Esophagus muscularis mucosa (tissue), 4 donors: Measurements from ENCODE around the gene RAD51B. TPM values are rescaled to one million over a fixed set of nuclear protein-coding genes. Genes with fewer than 3 reads are reported as not detected.
A peak's percentile ranks its signal among the peaks of the same experiment; 100 is the strongest.

Experiments used
- DNase-seq: peaks from one replicate; pipeline ENCODE4 v3.0.0-alpha.2; 2017; ENCODE audit errors: extremely low spot score
- H3K27ac ChIP-seq, 4 donors: fragments of 200-600 bp; sonication (generic); replicated peaks in 1 of 4; 1 replicate in 3 of 4; 2 replicates in 1 of 4; pipeline ENCODE4 v1.5.1; 2016 to 2019; ENCODE audit warnings: mild to moderate bottlenecking in 1 of 4
- H3K27me3 ChIP-seq, 4 donors: fragments of 200-600 bp; sonication (generic); one replicate each; pipeline versions ENCODE4 v1.5.1 to v1.6.0; 2016 to 2019
- H3K36me3 ChIP-seq, 4 donors: fragments of 200-600 bp; sonication (generic); one replicate each; pipeline ENCODE4 v1.5.1; 2016 to 2019
- H3K4me1 ChIP-seq, 4 donors: fragments of 200-600 bp; sonication (generic); one replicate each; pipeline ENCODE4 v1.5.1; 2016 to 2019
- H3K4me3 ChIP-seq, 4 donors: fragments of 200-600 bp; sonication (generic); 1 replicate in 2 of 4; 2 replicates in 2 of 4; pipeline ENCODE4 v1.5.1; 2016 to 2019; ENCODE audit warnings: mild to moderate bottlenecking in 4 of 4, moderate library complexity in 1 of 4
- H3K9me3 ChIP-seq, 4 donors: fragments of 200-600 bp; sonication (generic); 1 replicate in 3 of 4; 2 replicates in 1 of 4; pipeline ENCODE4 v1.5.1; 2016 to 2019
- EP300 ChIP-seq: sonication (generic); formaldehyde crosslinking; IDR thresholded peaks from one replicate; pipeline ENCODE4 v1.6.1; 2017; ENCODE audit warnings: antibody characterized with exemption
- POLR2A ChIP-seq: fragments of 450-650 bp; IDR thresholded peaks from one replicate; pipeline ENCODE4 v1.6.1; 2017; ENCODE audit warnings: antibody characterized with exemption, moderate library complexity, mild to moderate bottlenecking, low read depth
- POLR2AphosphoS5 ChIP-seq, 2 donors: sonication (generic); formaldehyde crosslinking; IDR thresholded peaks; one replicate each; pipeline ENCODE4 v1.6.1; 2017; ENCODE audit warnings: antibody characterized with exemption in 2 of 2
- WGBS: methylation state at CpG from one replicate; pipeline ENCODE4 v1.1.5; 2018; 5-methylcytosine and 5-hydroxymethylcytosine counted together
- intact Hi-C: fragments of 100-400 bp; cut with DNase I; formaldehyde crosslinking; loops from one replicate; pipeline ENCODE4 v1.15.1; 2023
- total RNA-seq, 4 donors: library from RNA; depleted of rRNA; stranded (reverse); fragments of >200 nt; gene quantifications; one replicate each; pipeline versions ENCODE4 v1.1.0 to v1.2.1, GENCODE V29; 2016
- TF ChIP-seq, protein P1 (sequence below), 3 experiments: fragments of 200-600 bp in 2 of 3; fragments of 450-650 bp in 1 of 3; sonication (generic) in 2 of 3; IDR thresholded peaks; one replicate each; pipeline ENCODE4 v1.5.1; 2017 to 2019; ENCODE audit warnings: antibody characterized with exemption in 3 of 3, mild to moderate bottlenecking in 2 of 3, moderate library complexity in 1 of 3

The RAD51B gene
- total RNA-seq, 4 donors from 2014 or later = 2.8 to 11.1 (median 5.1) TPM

DNA sequence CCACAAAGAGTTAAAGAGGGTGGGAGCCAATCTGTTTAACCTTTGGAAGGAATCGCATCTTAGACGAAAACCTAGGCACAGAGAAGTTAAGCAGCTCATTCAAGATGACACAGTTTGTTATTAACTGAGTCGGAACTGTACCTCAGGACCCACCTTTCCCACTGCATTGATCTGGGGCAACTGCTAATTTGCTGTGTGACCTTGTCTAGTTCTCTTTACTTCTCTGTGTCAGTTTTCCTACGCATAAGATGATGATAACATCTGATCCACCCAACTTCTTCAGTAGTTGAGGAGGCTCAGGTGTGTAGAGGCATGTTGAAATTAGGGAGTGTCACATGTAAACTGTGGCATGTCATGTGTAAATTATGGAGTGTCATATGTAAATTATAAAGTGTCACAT, 787.1 kb downstream of the RAD51B start:
- Histone ChIP-seq H3K9me3 (no peaks in the 10 kb centered on the region), H3K27me3 (no peaks in the 10 kb centered on the region), H3K27ac (peak overlapping the region; percentile 66 to 77 (median 72)), H3K36me3 (no peaks in the 10 kb centered on the region), H3K4me3 (no peak overlapping the region), H3K4me1 (peaks cover 22 to 41% (median 33%) of the 10 kb centered on the region in 4 donors)
- 93% methylated on average over 4 of the region's 4 CpGs for WGBS
- TF ChIP-seq EP300 = no peak
- no peak for TF ChIP-seq POLR2A
- no peak for TF ChIP-seq POLR2AphosphoS5 (IDR thresholded peaks at IDR 0.05)
- TF ChIP-seq, protein P1, sequence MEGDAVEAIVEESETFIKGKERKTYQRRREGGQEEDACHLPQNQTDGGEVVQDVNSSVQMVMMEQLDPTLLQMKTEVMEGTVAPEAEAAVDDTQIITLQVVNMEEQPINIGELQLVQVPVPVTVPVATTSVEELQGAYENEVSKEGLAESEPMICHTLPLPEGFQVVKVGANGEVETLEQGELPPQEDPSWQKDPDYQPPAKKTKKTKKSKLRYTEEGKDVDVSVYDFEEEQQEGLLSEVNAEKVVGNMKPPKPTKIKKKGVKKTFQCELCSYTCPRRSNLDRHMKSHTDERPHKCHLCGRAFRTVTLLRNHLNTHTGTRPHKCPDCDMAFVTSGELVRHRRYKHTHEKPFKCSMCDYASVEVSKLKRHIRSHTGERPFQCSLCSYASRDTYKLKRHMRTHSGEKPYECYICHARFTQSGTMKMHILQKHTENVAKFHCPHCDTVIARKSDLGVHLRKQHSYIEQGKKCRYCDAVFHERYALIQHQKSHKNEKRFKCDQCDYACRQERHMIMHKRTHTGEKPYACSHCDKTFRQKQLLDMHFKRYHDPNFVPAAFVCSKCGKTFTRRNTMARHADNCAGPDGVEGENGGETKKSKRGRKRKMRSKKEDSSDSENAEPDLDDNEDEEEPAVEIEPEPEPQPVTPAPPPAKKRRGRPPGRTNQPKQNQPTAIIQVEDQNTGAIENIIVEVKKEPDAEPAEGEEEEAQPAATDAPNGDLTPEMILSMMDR (IDR thresholded peaks at IDR 0.05) = no peak
- no peak for DNase-seq
- intact Hi-C loops = no loop called here

DNA sequence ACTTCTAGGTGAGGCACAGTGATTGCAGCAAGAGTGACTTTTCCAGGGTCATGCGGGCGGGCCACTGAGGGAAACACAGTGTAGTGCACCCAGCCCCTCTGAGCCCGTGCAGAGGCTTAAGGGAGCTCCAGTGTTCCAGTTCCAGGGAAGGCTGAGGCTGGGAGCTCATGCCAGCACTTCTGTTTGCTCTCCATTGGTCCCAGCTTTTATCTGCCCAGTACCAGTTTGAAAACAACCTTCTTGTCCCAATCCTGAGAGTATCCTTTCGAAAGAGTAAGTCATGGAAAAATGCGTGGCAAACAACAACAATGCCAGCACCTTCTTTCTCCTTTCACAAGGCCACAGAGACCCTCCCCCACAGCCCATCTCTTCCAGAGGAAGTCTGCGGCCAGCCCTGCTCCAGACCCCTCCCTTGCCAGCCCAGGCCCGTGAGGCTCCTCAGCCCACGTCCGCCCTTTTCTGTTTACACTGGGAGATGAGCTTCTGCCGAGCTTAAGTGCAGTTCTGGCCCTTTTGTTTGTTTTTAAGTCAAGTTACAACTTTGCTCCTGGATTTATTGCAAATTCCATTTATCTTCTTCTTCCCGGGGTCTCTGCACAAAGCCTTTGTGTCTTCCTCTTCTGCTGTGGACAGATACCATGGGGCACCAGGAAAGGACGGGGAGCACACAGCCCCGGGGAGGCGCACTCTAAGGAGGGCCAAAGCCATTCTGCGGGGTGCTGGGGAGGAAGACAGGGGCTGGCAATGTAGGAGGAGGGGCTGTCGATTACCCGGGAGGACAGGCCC, 787.7 kb downstream of the RAD51B start:
- DNase-seq = no peak
- Histone ChIP-seq H3K36me3 (no peaks in the 10 kb centered on the region), H3K4me3 (no peak overlapping the region), H3K27ac (peak overlapping the region; percentile 66 to 77 (median 72)), H3K9me3 (no peaks in the 10 kb centered on the region), H3K4me1 (peaks cover 23 to 47% (median 37%) of the 10 kb centered on the region in 4 donors), H3K27me3 (no peaks in the 10 kb centered on the region)
- intact Hi-C loops = no loop called here
- WGBS = 35% methylated on average over 17 of the region's 17 CpGs
- TF ChIP-seq EP300 = no peak
- TF ChIP-seq POLR2A = no peak
- TF ChIP-seq POLR2AphosphoS5 (IDR thresholded peaks at IDR 0.05) = peak in 1 of 2 donors; percentile 12
- TF ChIP-seq, protein P1 (IDR thresholded peaks at IDR 0.05) = no peak

DNA sequence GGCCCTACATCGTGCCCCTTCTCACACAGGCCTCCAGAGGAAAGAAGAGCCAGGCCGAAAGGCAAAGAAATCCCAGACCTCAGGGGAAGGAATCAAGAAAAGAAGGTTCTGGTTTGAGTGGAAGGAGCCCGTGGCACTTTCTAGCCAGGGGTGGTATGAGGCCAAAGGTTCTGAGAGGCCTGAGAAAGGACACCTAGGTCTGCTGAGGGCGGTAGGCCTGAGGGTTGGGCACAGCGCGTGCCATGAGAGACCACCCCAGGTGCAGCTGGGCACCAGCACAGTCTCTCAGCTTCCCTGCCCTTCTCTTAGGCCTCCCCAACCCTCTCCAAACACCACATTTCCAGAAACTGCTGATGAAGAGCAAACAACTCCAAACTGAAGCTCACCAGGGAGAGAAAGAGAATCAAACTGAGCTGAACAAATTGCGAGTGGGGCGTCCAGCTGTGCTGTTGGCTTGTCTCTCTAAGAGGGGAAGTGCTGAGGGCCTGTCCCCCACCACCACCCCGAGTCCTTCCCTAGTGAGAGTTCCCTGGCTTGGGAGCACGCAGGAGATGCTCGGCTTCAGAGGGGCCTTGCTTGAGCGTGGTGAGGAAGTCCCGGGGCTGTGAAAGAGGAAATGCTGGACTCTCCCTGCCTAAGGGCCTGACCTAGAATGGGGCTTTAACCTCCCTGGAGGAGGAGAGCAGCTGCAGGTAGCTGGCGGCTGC, 788.4 kb downstream of the RAD51B start:
- Histone ChIP-seq H3K27ac (peak overlapping the region; percentile 66 to 77 (median 72)), H3K4me3 (no peak overlapping the region), H3K9me3 (no peaks in the 10 kb centered on the region), H3K4me1 (peaks cover 23 to 48% (median 37%) of the 10 kb centered on the region in 4 donors), H3K36me3 (no peaks in the 10 kb centered on the region), H3K27me3 (no peaks in the 10 kb centered on the region)
- 54% methylated on average over 12 of the region's 14 CpGs for WGBS
- no peak for DNase-seq
- intact Hi-C loops = no loop called here
- TF ChIP-seq POLR2AphosphoS5 (IDR thresholded peaks at IDR 0.05) = no peak
- TF ChIP-seq EP300 = no peak
- TF ChIP-seq, protein P1 (IDR thresholded peaks at IDR 0.05) = no peak
- TF ChIP-seq POLR2A = no peak

DNA sequence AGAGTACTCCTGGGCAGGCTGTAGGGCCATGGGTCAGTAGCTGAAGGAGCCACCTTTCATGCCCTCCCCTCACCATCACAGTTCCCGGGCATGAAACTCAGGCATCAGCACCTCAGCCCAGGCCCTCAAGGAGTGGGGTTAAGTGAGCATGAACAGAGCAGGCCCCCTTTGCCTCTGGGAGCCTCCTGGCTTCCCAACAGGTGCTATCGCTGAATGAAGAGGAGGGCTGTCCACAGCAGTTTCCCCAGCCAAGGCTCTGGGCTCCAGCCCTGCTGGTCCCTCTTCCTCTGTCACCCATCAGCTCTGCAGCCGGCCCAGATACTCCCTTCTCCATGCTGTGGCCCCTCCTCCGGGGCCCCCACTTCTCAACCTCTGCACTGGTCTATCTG, 789.0 kb downstream of the RAD51B start:
- no peak for DNase-seq
- WGBS = 95% methylated on average over 3 of the region's 4 CpGs
- peak overlapping the region; percentile 66 to 77 (median 72) for H3K27ac ChIP-seq
- TF ChIP-seq POLR2A = no peak
- no peak for TF ChIP-seq POLR2AphosphoS5 (IDR thresholded peaks at IDR 0.05)
- TF ChIP-seq EP300 = no peak
- TF ChIP-seq, protein P1 (IDR thresholded peaks at IDR 0.05) = no peak
- peaks cover 23 to 48% (median 37%) of the 10 kb centered on the region in 4 donors for H3K4me1 ChIP-seq
- peaks cover 0 to under 1% (median 0%) of the 10 kb centered on the region in 4 donors for H3K9me3 ChIP-seq
- H3K27me3 ChIP-seq = no peaks in the 10 kb centered on the region
- H3K36me3 ChIP-seq = no peaks in the 10 kb centered on the region
- H3K4me3 ChIP-seq = no peak overlapping the region
- intact Hi-C loops = no loop called here
